ENCODE measurements around the gene MAN1C1. TPM values are rescaled to one million over a fixed set of nuclear protein-coding genes. Genes with fewer than 3 reads are reported as not detected.
A peak's percentile ranks its signal among the peaks of the same experiment; 100 is the strongest.
"Not testable (repeated sequence)": the region's sequence is repeated elsewhere in the genome, so short reads cannot be mapped to it uniquely, and the experiment has no call there.

Gene MAN1C1
- total RNA-seq, 1 donor from 2014 or later = 20.4 TPM

DNA sequence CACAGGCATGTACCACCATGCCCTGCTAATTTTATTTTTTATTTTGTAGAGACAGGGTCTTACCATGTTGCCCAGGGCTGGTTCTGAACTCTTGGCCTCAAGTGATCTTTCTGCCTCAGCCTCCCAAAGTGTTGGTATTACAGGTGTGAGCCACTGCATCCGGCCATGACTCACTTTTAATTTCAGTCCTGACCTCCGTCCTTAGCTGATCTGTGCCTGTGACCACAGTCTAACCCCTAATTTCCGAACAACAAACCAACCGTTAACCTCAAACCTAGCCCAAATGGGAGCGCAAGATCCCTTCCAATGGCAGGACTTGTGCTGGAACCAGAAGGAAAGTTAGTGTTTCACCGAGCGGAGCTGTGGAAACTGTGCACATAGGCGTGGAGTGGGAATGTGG, 29.3 kb upstream of the MAN1C1 start:
- Histone ChIP-seq H3K27ac (no peak overlapping the region), H3K27me3 (ENCODE audit: low read depth) (no peaks in the 10 kb centered on the region), H3K9me3 (no peaks in the 10 kb centered on the region), H3K4me3 (no peak overlapping the region), H3K4me1 (peaks cover 31% of the 10 kb centered on the region), H3K36me3 (no peaks in the 10 kb centered on the region)
- ATAC-seq (no peak), DNase-seq (no peak)
- intact Hi-C loops (cut with DNase I) = no loop called here
- TF ChIP-seq, protein P1, sequence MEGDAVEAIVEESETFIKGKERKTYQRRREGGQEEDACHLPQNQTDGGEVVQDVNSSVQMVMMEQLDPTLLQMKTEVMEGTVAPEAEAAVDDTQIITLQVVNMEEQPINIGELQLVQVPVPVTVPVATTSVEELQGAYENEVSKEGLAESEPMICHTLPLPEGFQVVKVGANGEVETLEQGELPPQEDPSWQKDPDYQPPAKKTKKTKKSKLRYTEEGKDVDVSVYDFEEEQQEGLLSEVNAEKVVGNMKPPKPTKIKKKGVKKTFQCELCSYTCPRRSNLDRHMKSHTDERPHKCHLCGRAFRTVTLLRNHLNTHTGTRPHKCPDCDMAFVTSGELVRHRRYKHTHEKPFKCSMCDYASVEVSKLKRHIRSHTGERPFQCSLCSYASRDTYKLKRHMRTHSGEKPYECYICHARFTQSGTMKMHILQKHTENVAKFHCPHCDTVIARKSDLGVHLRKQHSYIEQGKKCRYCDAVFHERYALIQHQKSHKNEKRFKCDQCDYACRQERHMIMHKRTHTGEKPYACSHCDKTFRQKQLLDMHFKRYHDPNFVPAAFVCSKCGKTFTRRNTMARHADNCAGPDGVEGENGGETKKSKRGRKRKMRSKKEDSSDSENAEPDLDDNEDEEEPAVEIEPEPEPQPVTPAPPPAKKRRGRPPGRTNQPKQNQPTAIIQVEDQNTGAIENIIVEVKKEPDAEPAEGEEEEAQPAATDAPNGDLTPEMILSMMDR (IDR thresholded peaks at IDR 0.05) = no peak

DNA sequence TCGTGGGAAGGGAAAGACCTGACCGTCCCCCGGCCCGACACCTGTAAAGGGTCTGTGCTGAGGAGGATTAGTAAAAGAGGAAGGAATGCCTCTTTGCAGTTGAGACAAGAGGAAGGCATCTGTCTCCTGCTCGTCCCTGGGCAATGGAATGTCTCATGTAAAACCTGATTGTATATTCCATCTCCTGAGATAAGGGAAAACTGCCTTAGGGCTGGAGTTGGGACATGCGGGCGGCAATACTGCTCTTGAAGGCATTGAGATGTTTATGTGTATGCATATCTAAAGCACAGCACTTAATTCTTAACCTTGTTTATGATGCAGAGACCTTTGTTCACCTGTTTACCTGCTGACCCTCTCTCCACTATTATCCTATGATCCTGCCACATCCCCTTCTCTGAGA, 28.4 kb upstream of the MAN1C1 start:
- H3K27me3 ChIP-seq (ENCODE audit: low read depth); H3K9me3 ChIP-seq; ATAC-seq; intact Hi-C loops (cut with DNase I); H3K27ac ChIP-seq; H3K4me3 ChIP-seq; DNase-seq; H3K36me3 ChIP-seq: not testable (repeated sequence)
- peaks cover 31% of the 10 kb centered on the region for H3K4me1 ChIP-seq

- H3K27ac ChIP-seq; intact Hi-C loops (cut with DNase I); H3K4me3 ChIP-seq; H3K36me3 ChIP-seq; H3K9me3 ChIP-seq; H3K27me3 ChIP-seq (ENCODE audit: low read depth); DNase-seq; ATAC-seq: not testable (repeated sequence)
- H3K4me1 ChIP-seq = peaks cover 31% of the 10 kb centered on the region
These were observed 27.8 kb upstream of the MAN1C1 start for GRCh38 chr1:25588786-25589185.

GRCh38 chr1:25590096-25590824, 26.3 kb upstream of the MAN1C1 start:
- peak; percentile 41 to 44 for ATAC-seq
- H3K9me3 ChIP-seq = no peaks in the 10 kb centered on the region

DNA sequence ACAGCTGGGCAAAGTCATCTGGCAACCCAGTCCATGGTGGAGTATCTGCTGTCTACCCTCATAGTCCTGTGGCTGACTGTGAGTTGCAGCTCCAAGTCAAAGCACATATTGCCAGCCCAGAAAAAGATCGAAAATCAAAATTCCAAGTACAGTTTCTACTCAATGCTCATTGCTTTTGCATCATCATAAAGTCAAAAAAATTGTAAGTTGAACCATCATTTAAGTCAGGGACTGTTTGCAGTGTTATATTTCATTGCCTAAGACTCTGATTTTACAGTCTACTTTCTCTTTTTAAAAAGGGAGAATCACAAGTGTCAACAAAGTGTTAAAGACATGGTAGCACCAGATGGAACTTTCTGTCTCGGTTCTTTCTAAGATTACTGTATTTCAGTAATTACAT, 22.7 kb upstream of the MAN1C1 start:
- H3K27me3 ChIP-seq (ENCODE audit: low read depth) = no peaks in the 10 kb centered on the region
- ATAC-seq (no peak), DNase-seq (no peak)
- no peak overlapping the region for H3K4me3 ChIP-seq
- no peaks in the 10 kb centered on the region for H3K9me3 ChIP-seq
- peaks cover 16% of the 10 kb centered on the region for H3K4me1 ChIP-seq
- intact Hi-C loops (cut with DNase I) = no loop called here
- H3K27ac ChIP-seq = no peak overlapping the region
- TF ChIP-seq, protein P1 (IDR thresholded peaks at IDR 0.05) = no peak
- H3K36me3 ChIP-seq = no peaks in the 10 kb centered on the region

More at GRCh38 chr1:25590096-25590824, 26.3 kb upstream of the MAN1C1 start:
- H3K36me3 ChIP-seq = no peaks in the 10 kb centered on the region
- intact Hi-C loops (cut with DNase I) = no loop called here
- DNase-seq = no peak
- no peaks in the 10 kb centered on the region for H3K27me3 ChIP-seq (ENCODE audit: low read depth)
- H3K27ac ChIP-seq = no peak overlapping the region
- TF ChIP-seq, protein P1 (IDR thresholded peaks at IDR 0.05) = peak; percentile 34
- H3K4me1 ChIP-seq = peaks cover 31% of the 10 kb centered on the region
- H3K4me3 ChIP-seq = no peak overlapping the region

DNA sequence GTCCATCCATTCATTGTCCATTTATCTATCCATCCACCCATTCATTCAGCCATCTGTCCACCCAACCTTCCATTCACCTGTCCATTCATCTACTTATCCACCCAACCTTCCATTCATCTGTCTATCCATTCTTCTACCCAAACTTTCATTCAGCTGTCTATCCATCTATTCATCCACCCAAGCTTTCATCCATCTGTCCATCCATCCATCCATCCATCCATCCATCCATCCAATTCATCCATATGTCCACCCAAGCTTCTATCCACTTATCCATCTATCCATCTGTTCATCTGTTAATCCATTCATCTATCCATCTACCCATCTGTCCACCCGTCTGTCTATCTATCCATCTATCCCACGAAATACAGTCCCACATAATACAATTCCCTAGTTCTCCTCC, 21.6 kb upstream of the MAN1C1 start:
- TF ChIP-seq, protein P1 (IDR thresholded peaks at IDR 0.05) = no peak
- ATAC-seq (no peak), DNase-seq (no peak)
- Histone ChIP-seq H3K9me3 (no peaks in the 10 kb centered on the region), H3K4me3 (no peak overlapping the region), H3K4me1 (peaks cover 9% of the 10 kb centered on the region), H3K36me3 (no peaks in the 10 kb centered on the region), H3K27ac (no peak overlapping the region), H3K27me3 (ENCODE audit: low read depth) (no peaks in the 10 kb centered on the region)
- intact Hi-C loops (cut with DNase I) = no loop called here

DNA sequence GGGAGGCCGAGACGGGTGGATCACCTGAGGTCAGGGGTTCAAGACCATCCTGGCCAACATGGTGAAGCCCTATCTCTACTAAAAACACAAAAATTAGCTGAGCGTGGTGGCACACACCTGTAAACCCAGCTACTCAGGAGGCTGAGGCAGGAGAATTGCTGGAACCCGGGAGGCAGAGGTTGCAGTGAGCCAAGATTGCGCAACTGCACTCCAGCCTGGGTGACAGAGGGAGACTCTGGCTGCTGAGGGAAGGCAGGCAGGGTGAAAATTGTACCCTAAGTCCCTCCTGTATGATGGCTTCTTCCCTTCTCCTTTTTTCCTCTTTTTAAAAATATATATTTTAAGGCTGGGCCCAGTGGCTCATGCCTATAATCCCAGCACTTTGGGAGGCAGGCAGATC, 19.9 kb upstream of the MAN1C1 start:
- H3K9me3 ChIP-seq; H3K4me3 ChIP-seq; H3K27ac ChIP-seq; H3K27me3 ChIP-seq (ENCODE audit: low read depth); H3K4me1 ChIP-seq; ATAC-seq; H3K36me3 ChIP-seq; intact Hi-C loops (cut with DNase I); DNase-seq: not testable (repeated sequence)
